Heart left ventricle (tissue), 13 donors: ENCODE data around the gene TUBB2A.

ENCODE experiments used
- CTCF ChIP-seq, 12 donors: fragments of 200-600 bp; sonication (generic) in 4 of 12; IDR thresholded peaks; one replicate each; pipeline versions ENCODE4 v1.5.0 to v1.8.0; 2018 to 2022; ENCODE audit warnings: antibody characterized with exemption in 12 of 12, mild to moderate bottlenecking in 5 of 12
- POLR2A ChIP-seq, 2 donors: fragments of 450-650 bp; IDR thresholded peaks; one replicate each; pipeline ENCODE4 v1.6.1; 2017; ENCODE audit warnings: antibody characterized with exemption in 2 of 2, mild to moderate bottlenecking in 2 of 2, moderate library complexity in 2 of 2
- donor health status: ischemic (EF 13 %, LVEDD 7.1; RV severe dilation, severe dysfunction).
- donor health status: DM: no; HTN: yes; CAD: no.
- donor health status: DM: no; HTN: no; CAD: no.
- donor health status: ischemic (EF 25% LVEDD 6.9; RV normal size, moderate dysfunction).
- donor health status: ischemic (EF 25% LVEDD 5.7; RV mildly dilated, moderate dysfunction).
- donor health status: ischemic (EF 35%, LVEDD 5.7; RV mildly dilated, moderate dysfunction).
- donor health status: nonischemic (EF 11% LVEDD 7.7; RV severe dilation, severe dysfunction).
- donor health status: DM: yes; HTN: yes; CAD: no.
- donor health status: PGD.
- donor health status: ischemic (EF 29% LVEDD 5.4; RV normal size, mild dysfunction).
- donor health status: nonischemic (EF 23%, LVEDD 6.1; RV moderate dilation, normal function).

- TF ChIP-seq CTCF (IDR thresholded peaks at IDR 0.05) (no peak), POLR2A (IDR thresholded peaks at IDR 0.05) (no peak)
These were observed 39.4 kb upstream of the TUBB2A start for GRCh38 chr6:3196770-3197169.
